ENCODE results near the gene KIF18A. TPM values are rescaled to one million over a fixed set of nuclear protein-coding genes. Genes with fewer than 3 reads are reported as not detected.

The KIF18A gene
- total RNA-seq (1 to 10 TPM; 4.2 to 5.0 TPM), polyA plus RNA-seq (ENCODE audit: insufficient read length in 6 of 6) (10 to 100 TPM in 2 of 6 donors, 1 to 10 TPM in 4; 5.9 to 14.1 (median 8.6) TPM)
- long read RNA-seq, donor 1 = 0 reads
- long read RNA-seq, donor 2, partial matches to known transcripts = 0 of 3 reads
- long read RNA-seq, donor 2, other reads (novel, unspliced or antisense) = 0 of 3 reads
- long read RNA-seq, donor 3, partial matches to known transcripts = 0 of 1 reads
- long read RNA-seq, donor 3, other reads (novel, unspliced or antisense) = 0 of 1 reads
- long read RNA-seq, donor 4, partial matches to known transcripts = 1 of 2 reads
- long read RNA-seq, donor 4, other reads (novel, unspliced or antisense) = 0 of 2 reads
- long read RNA-seq, donor 5, partial matches to known transcripts = 0 of 2 reads
- long read RNA-seq, donor 5, other reads (novel, unspliced or antisense) = 0 of 2 reads
- long read RNA-seq, donor 6, partial matches to known transcripts = 0 of 3 reads
- long read RNA-seq, donor 6, other reads (novel, unspliced or antisense) = 0 of 3 reads
- long read RNA-seq, donor 7 = 0 reads
- long read RNA-seq, donor 8, partial matches to known transcripts = 0 of 3 reads
- long read RNA-seq, donor 8, other reads (novel, unspliced or antisense) = 0 of 3 reads
- long read RNA-seq, donor 9 = 0 reads
- long read RNA-seq, donor 10 = 0 reads
- long read RNA-seq, donor 11, partial matches to known transcripts = 0 of 1 reads
- long read RNA-seq, donor 11, other reads (novel, unspliced or antisense) = 0 of 1 reads
- long read RNA-seq, donor 12, partial matches to known transcripts = 0 of 1 reads
- long read RNA-seq, donor 12, other reads (novel, unspliced or antisense) = 0 of 1 reads

DNA sequence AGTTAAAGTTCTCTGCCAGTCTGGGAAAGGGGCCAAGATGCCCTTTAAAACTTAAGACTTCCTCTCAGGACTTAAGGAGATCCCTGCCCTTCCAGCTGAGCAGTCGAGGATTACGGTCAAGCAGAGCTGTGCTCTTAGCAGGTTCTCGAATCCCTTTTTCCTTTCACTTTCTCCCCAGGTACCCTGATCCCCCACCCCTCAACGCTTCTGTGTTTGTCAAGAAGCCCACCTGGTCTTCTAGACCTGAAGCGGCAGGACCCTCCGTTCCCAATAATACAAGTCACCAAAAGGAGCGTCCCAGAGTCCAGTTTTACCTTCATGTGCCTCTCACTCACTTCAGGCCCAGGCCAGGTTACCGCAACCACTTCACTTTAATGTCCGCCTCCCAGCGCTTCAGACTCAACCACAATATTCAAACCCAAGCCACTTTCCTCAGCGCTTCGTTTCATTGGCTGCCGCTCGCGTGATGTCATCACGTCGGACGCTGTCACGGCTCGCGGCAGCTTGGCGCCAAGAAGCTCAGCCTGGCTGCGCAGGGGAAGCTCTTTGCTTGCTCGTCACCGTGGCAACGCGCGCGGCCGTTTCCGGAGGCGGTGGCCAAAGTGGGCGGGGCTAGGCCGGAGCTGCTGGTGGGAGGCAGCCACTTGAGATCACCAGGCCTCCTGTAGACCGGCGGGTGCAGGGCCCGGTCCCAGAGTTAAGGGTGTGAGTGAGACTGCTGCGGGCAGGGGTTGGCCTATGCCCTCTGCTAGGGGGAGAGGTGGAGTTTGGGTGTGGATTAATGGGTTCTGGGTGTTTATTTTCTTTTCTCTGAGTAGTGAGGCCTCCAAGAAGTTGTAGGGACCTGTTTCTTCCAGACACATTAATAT is at the start of gene KIF18A, which contains the start of gene METTL15:
TSS of gene KIF18A (minus strand) at position 407 of the 869 bp plus-strand sequence. CDS start 10,209 bp downstream, outside the sequence.
TSS of gene METTL15 (plus strand) at position 639 of the 869 bp plus-strand sequence. CDS start 4,947 bp downstream, outside the sequence.
- Histone ChIP-seq H3K36me3 (no peaks in the 10 kb centered on the region), H3K27me3 (no peaks in the 10 kb centered on the region), H3K4me1 (peaks cover 24 to 51% of the 10 kb centered on the region in 2 donors), H3K27ac (peak within 1 kb of the TSS; percentile 90 to 91), H3K9me3 (no peaks in the 10 kb centered on the region), H3K4me3 (peak within 1 kb of the TSS; percentile 53 to 57)
- ATAC-seq (peak; percentile 96), DNase-seq (peak; percentile 99 to 100 (median 100))
- no peak for TF ChIP-seq CTCF (IDR thresholded peaks at IDR 0.05)
- intact Hi-C loops (cut with DNase I) = no loop called here

DNA sequence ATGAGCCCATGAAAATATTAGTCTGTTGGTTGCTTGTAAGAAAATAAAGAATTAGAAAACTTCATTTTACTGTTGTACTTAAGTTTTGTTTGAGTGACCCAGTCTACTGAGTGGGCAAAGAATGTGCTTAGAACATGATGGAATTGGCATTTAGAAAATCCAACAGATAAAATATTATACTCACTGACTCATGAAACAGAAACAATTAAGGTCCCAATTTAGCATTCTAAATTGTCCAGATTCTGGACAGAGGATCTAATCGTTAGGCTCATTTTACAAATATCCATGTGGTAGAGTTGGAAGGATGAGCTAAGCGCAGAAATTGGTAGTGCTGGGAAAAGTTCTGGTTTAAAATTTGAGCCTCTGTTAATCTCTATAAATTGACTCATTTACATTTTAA is 45.6 kb upstream of the KIF18A start:
- no peak overlapping the region for H3K4me3 ChIP-seq
- no peaks in the 10 kb centered on the region for H3K9me3 ChIP-seq
- no peaks in the 10 kb centered on the region for H3K27me3 ChIP-seq
- intact Hi-C loops (cut with DNase I) = no loop called here
- H3K27ac ChIP-seq = no peak overlapping the region
- no peak for ATAC-seq
- DNase-seq = no peak
- TF ChIP-seq CTCF (IDR thresholded peaks at IDR 0.05) = no peak
- H3K4me1 ChIP-seq = no peaks in the 10 kb centered on the region
- H3K36me3 ChIP-seq = peaks cover 0 to 20% of the 10 kb centered on the region in 2 donors

GRCh38 chr11:28152743-28153142 is 44.8 kb upstream of the KIF18A start:
- intact Hi-C loops (cut with DNase I) = no loop called here

DNA sequence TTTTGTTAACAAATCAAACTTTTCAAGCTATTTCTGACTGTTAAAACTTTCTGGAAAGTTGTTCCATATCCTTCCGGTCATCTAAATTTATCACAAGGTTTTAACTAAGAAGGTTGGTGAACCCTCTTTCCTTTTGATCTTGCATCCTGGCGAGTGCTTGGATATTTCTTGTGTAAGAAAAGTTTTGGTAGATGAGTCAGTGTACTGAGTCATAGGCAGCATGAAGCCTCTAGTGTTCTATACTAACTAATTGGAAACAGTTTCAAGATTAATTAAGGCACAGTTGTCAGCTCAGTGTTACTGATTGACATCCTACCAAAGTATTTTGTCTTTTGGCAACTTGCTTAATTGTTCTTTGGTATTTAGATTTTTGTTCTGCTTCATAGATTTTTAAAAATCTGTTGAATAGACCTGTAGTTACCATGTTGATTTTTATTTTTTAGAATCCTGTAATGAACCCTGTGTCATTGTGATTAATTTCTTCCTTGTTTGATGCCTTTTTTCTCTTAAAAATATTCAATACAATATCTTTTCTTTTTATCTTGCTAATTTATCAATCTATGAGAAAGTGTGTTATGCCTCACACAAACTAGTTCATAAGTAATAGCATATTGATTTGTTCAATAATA is 38.3 kb upstream of the KIF18A start:
- DNase-seq (no peak), ATAC-seq (peak; percentile 70)
- intact Hi-C loops (cut with DNase I) = no loop called here

More at GRCh38 chr11:28152743-28153142, 44.8 kb upstream of the KIF18A start:
- DNase-seq = no peak
- ATAC-seq = no peak
- H3K4me3 ChIP-seq = no peak overlapping the region
- H3K4me1 ChIP-seq = no peaks in the 10 kb centered on the region
- no peak overlapping the region for H3K27ac ChIP-seq
- H3K9me3 ChIP-seq = no peaks in the 10 kb centered on the region
- H3K36me3 ChIP-seq = peaks cover 0 to 12% of the 10 kb centered on the region in 2 donors
- no peaks in the 10 kb centered on the region for H3K27me3 ChIP-seq
- no peak for TF ChIP-seq CTCF (IDR thresholded peaks at IDR 0.05)

More for the DNA sequence above, 38.3 kb upstream of the KIF18A start:
- TF ChIP-seq CTCF (IDR thresholded peaks at IDR 0.05) = no peak
- Histone ChIP-seq H3K4me1 (no peaks in the 10 kb centered on the region), H3K27me3 (no peaks in the 10 kb centered on the region), H3K9me3 (peaks cover 0 to under 1% of the 10 kb centered on the region in 2 donors), H3K27ac (no peak overlapping the region), H3K36me3 (no peaks in the 10 kb centered on the region), H3K4me3 (no peak overlapping the region)

Measured in left lung (tissue), 14 donors.